H9 (cell line): ENCODE results near the gene GPN2. TPM values are rescaled to one million over a fixed set of nuclear protein-coding genes. Genes with fewer than 3 reads are reported as not detected.

Experiments
- DNase-seq: peaks from one replicate; pipeline ENCODE4 v3.0.0-alpha.2; 2017
- H2AFZ ChIP-seq: one replicate; pipeline ENCODE4 v1.6.1; 2013; ENCODE audit warnings: mild to moderate bottlenecking, low read length, control low read depth, moderate library complexity
- H2AK5ac ChIP-seq: 2 replicates; pipeline ENCODE4 v1.6.1; 2013; ENCODE audit warnings: low read length, control low read depth, mixed read lengths; ENCODE audit not compliant: insufficient read length
- H2BK120ac ChIP-seq: one replicate; pipeline ENCODE4 v1.6.1; 2013; ENCODE audit warnings: low read depth, mild to moderate bottlenecking, low read length, control low read depth, inconsistent platforms; ENCODE audit not compliant: poor library complexity, severe bottlenecking
- H2BK12ac ChIP-seq: 2 replicates; pipeline ENCODE4 v1.6.1; 2013; ENCODE audit warnings: low read length, control low read depth, mixed read lengths, low read depth; ENCODE audit not compliant: insufficient read length
- H2BK15ac ChIP-seq: 2 replicates; pipeline ENCODE4 v1.6.1; 2013; ENCODE audit warnings: low read depth, low read length, control low read depth
- H2BK20ac ChIP-seq: one replicate; pipeline ENCODE4 v1.6.1; 2013; ENCODE audit warnings: low read depth, mild to moderate bottlenecking, low read length, control low read depth, inconsistent platforms; ENCODE audit not compliant: poor library complexity, severe bottlenecking
- H2BK5ac ChIP-seq: 2 replicates; pipeline ENCODE4 v1.6.1; 2013; ENCODE audit warnings: low read length, control low read depth, mixed read lengths; ENCODE audit not compliant: insufficient read length
- H3K14ac ChIP-seq: 2 replicates; pipeline ENCODE4 v1.6.1; 2013; ENCODE audit warnings: low read length, control low read depth; ENCODE audit not compliant: insufficient read depth
- H3K18ac ChIP-seq: 2 replicates; pipeline ENCODE4 v1.6.1; 2013; ENCODE audit warnings: low read depth, mild to moderate bottlenecking, mixed read lengths, low read length, control low read depth; ENCODE audit not compliant: insufficient read length
- H3K23ac ChIP-seq: 2 replicates; pipeline ENCODE4 v1.6.1; 2013; ENCODE audit warnings: low read length, control low read depth, mixed read lengths, low read depth; ENCODE audit not compliant: insufficient read length
- H3K23me2 ChIP-seq: 2 replicates; pipeline ENCODE4 v1.6.1; 2013; ENCODE audit warnings: low read depth, mild to moderate bottlenecking, mixed read lengths, low read length, control low read depth; ENCODE audit not compliant: insufficient read length, poor library complexity, severe bottlenecking
- H3K27ac ChIP-seq: 2 replicates; pipeline ENCODE4 v1.5.1; 2013; ENCODE audit warnings: low read length, control low read depth, mixed read lengths, low read depth; ENCODE audit not compliant: insufficient read length
- H3K27me3 ChIP-seq: 2 replicates; pipeline ENCODE4 v1.6.1; 2013; ENCODE audit warnings: low read length, control low read depth, inconsistent platforms; ENCODE audit not compliant: insufficient read depth
- H3K4ac ChIP-seq: 2 replicates; pipeline ENCODE4 v1.6.1; 2013; ENCODE audit warnings: low read depth, mild to moderate bottlenecking, control low read depth, inconsistent platforms, low read length, moderate library complexity
- H3K4me1 ChIP-seq: 2 replicates; pipeline ENCODE4 v1.6.1; 2013; ENCODE audit warnings: low read length, control low read depth, inconsistent platforms; ENCODE audit not compliant: insufficient read depth
- H3K4me2 ChIP-seq: 2 replicates; pipeline ENCODE4 v1.6.1; 2013; ENCODE audit warnings: low read length, control low read depth, mixed read lengths; ENCODE audit not compliant: insufficient read length, insufficient read depth
- H3K56ac ChIP-seq: 2 replicates; pipeline ENCODE4 v1.6.1; 2013; ENCODE audit warnings: low read depth, mild to moderate bottlenecking, mixed read lengths, low read length, control low read depth; ENCODE audit not compliant: insufficient read length
- H3K79me1 ChIP-seq: 2 replicates; pipeline ENCODE4 v1.6.1; 2013; ENCODE audit warnings: low read depth, mild to moderate bottlenecking, moderate library complexity, low read length, control low read depth, inconsistent platforms; ENCODE audit not compliant: insufficient read depth, poor library complexity, severe bottlenecking
- H3K79me2 ChIP-seq: 2 replicates; pipeline ENCODE4 v1.6.1; 2013; ENCODE audit warnings: low read length, control low read depth, inconsistent platforms; ENCODE audit not compliant: insufficient read depth
- H3K9ac ChIP-seq: 2 replicates; pipeline ENCODE4 v1.6.1; 2013; ENCODE audit warnings: low read length, control low read depth, mixed read lengths; ENCODE audit not compliant: insufficient read length; ENCODE audit errors: extremely low read depth
- H3K9me3 ChIP-seq: one replicate; pipeline ENCODE4 v1.6.1; 2013; ENCODE audit warnings: low read depth, low read length, inconsistent platforms; ENCODE audit not compliant: control insufficient read depth
- H3T11ph ChIP-seq: one replicate; pipeline ENCODE4 v1.6.1; 2013; ENCODE audit warnings: mild to moderate bottlenecking, low read length, control low read depth, inconsistent platforms
- H4K20me1 ChIP-seq: one replicate; pipeline ENCODE4 v1.6.1; 2013; ENCODE audit not compliant: control insufficient read depth, insufficient read length, insufficient read depth
- H4K5ac ChIP-seq: 2 replicates; pipeline ENCODE4 v1.6.1; 2013; ENCODE audit warnings: low read depth, mild to moderate bottlenecking, mixed read lengths, low read length, control low read depth; ENCODE audit not compliant: insufficient read length
- H4K8ac ChIP-seq: replicated peaks from 2 replicates; pipeline ENCODE4 v1.6.1; 2013; ENCODE audit warnings: low read length, control low read depth, mixed read lengths, low read depth; ENCODE audit not compliant: insufficient read length
- H4K91ac ChIP-seq: 2 replicates; pipeline ENCODE4 v1.6.1; 2013; ENCODE audit warnings: low read depth, mild to moderate bottlenecking, moderate library complexity, mixed read lengths, low read length, control low read depth; ENCODE audit not compliant: insufficient read length
- H3K27ac Mint-ChIP-seq, 3 experiments: 2 replicates in 2 of 3; 3 replicates in 1 of 3; pipeline ENCODE4 v1.8.0; 2020 to 2021; ENCODE audit warnings: mixed read lengths in 3 of 3, mild to moderate bottlenecking in 1 of 3, moderate library complexity in 1 of 3
- H3K27me3 Mint-ChIP-seq: 2 replicates; pipeline ENCODE4 v1.8.0; 2021; ENCODE audit warnings: low read depth, mild to moderate bottlenecking, moderate library complexity, mixed read lengths
- H3K36me3 Mint-ChIP-seq, 3 experiments: 2 replicates in 2 of 3; 3 replicates in 1 of 3; pipeline ENCODE4 v1.8.0; 2020 to 2021; ENCODE audit warnings: low read depth in 3 of 3, mixed read lengths in 3 of 3; ENCODE audit not compliant: insufficient read depth in 1 of 3
- H3K4me1 Mint-ChIP-seq, 2 experiments: 2 replicates each; pipeline ENCODE4 v1.8.0; 2020; ENCODE audit warnings: mixed read lengths in 2 of 2
- H3K4me3 Mint-ChIP-seq, 2 experiments: 2 replicates in 1 of 2; 3 replicates in 1 of 2; pipeline ENCODE4 v1.8.0; 2020 to 2021; ENCODE audit warnings: mild to moderate bottlenecking in 2 of 2, mixed read lengths in 2 of 2, moderate library complexity in 1 of 2
- H3K9me3 Mint-ChIP-seq, 2 experiments: 2 replicates in 1 of 2; 3 replicates in 1 of 2; pipeline ENCODE4 v1.8.0; 2020; ENCODE audit warnings: mild to moderate bottlenecking in 2 of 2, mixed read lengths in 2 of 2, moderate library complexity in 1 of 2
- WGBS: extraction: QIAGEN DNeasy Blood & Tissue Kit; methylation state at CpG from one replicate; pipeline ENCODE4 v1.1.7; 2013; ENCODE audit warnings: missing lambda C conversion rate, low lambda C conversion rate, mixed read lengths; ENCODE audit not compliant: insufficient read length; ENCODE audit errors: extremely low coverage; 5-methylcytosine and 5-hydroxymethylcytosine counted together
- total RNA-seq: library from RNA; stranded (reverse); gene quantifications from 2 replicates; pipeline ENCODE4 v1.2.1, GENCODE V29; 2021
- TF ChIP-seq, protein P1 (sequence below): fragments of 200-600 bp; sonication (generic); conservative IDR thresholded peaks from 3 replicates; pipeline ENCODE4 v1.8.0; 2021; ENCODE audit warnings: antibody characterized with exemption, mild to moderate bottlenecking

The GPN2 gene
- total RNA-seq, 1 experiment from 2014 or later, result 47.8 TPM

DNA sequence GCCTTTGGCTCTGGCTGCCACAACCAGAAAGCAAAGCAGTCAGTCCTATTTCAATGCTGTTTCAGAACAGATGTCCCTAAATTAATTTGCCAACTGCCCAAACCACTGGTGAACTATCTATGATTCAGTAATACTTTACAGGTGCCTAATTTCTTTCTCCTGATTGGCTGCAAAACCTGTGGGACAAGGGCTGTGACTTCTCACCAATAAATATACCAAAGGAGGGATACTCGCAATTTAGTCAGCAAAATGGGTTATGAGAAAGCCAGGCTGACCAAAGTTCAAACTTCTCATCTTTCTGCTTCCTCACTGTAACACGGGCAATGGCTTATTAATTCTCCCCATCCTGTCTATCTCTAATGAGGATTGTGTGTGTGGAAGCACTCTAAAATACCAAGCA lies 12.8 kb downstream of the GPN2 start:
- Histone ChIP-seq H3K9me3 (no peaks in the 10 kb centered on the region), H3K18ac (no peak overlapping the region), H4K20me1 (no peaks in the 10 kb centered on the region), H3K79me1 (no peaks in the 10 kb centered on the region), H4K5ac (no peak overlapping the region), H3K79me2 (no peaks in the 10 kb centered on the region), H2BK12ac (no peak overlapping the region), H3K23me2 (no peaks in the 10 kb centered on the region), H3K23ac (no peak overlapping the region), H3K4me1 (no peaks in the 10 kb centered on the region; the same call in 1 of the 2 replicates), H3K27ac (no peak overlapping the region), H3K27me3 (no peaks in the 10 kb centered on the region), H2AK5ac (no peak overlapping the region), H2BK5ac (no peak overlapping the region), H4K8ac (no peak overlapping the region), H3K14ac (no peak overlapping the region), H2BK15ac (no peak overlapping the region), H3T11ph (no peak overlapping the region), H2BK120ac (no peak overlapping the region), H3K4ac (no peak overlapping the region), H2BK20ac (no peak overlapping the region), H3K4me2 (no peak overlapping the region), H3K9ac (no peak overlapping the region), H2AFZ (no peak overlapping the region), H3K56ac (no peak overlapping the region), H4K91ac (no peak overlapping the region)
- no peaks in the 10 kb centered on the region for H3K27me3 Mint-ChIP-seq
- WGBS, result no CpG with 5 or more reads among the region's 2 CpGs
- peaks cover 0 to 8% of the 10 kb centered on the region in 2 experiments; a peak in 2 of 4 replicates for H3K4me1 Mint-ChIP-seq
- peaks cover 1 to 30% (median 18%) of the 10 kb centered on the region in 3 experiments; a peak in 6 of 7 replicates for H3K36me3 Mint-ChIP-seq
- TF ChIP-seq, protein P1, sequence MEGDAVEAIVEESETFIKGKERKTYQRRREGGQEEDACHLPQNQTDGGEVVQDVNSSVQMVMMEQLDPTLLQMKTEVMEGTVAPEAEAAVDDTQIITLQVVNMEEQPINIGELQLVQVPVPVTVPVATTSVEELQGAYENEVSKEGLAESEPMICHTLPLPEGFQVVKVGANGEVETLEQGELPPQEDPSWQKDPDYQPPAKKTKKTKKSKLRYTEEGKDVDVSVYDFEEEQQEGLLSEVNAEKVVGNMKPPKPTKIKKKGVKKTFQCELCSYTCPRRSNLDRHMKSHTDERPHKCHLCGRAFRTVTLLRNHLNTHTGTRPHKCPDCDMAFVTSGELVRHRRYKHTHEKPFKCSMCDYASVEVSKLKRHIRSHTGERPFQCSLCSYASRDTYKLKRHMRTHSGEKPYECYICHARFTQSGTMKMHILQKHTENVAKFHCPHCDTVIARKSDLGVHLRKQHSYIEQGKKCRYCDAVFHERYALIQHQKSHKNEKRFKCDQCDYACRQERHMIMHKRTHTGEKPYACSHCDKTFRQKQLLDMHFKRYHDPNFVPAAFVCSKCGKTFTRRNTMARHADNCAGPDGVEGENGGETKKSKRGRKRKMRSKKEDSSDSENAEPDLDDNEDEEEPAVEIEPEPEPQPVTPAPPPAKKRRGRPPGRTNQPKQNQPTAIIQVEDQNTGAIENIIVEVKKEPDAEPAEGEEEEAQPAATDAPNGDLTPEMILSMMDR, result no peak
- no peaks in the 10 kb centered on the region for H3K9me3 Mint-ChIP-seq
- no peak overlapping the region for H3K4me3 Mint-ChIP-seq
- H3K27ac Mint-ChIP-seq, result no peak overlapping the region
- DNase-seq, result no peak
